H1 (cell line): ENCODE results near the gene GIN1. TPM values are rescaled to one million over a fixed set of nuclear protein-coding genes. Genes with fewer than 3 reads are reported as not detected.

Source experiments
- CTCF ChIA-PET: fragments of 300-600 bp; sonication (Branson Sonifier 250); formaldehyde crosslinking; loops from one replicate; lab custom pipeline; 2021; ENCODE audit not compliant: partially characterized antibody; lab: Charles Lee
- POLR2A ChIA-PET: fragments of 300-600 bp; sonication (Branson Sonifier 250); formaldehyde crosslinking; loops from one replicate; lab custom pipeline; 2021; ENCODE audit warnings: inconsistent platforms; ENCODE audit not compliant: partially characterized antibody; lab: Charles Lee
- DNase-seq, 2 experiments: peaks; one replicate each; pipeline versions ENCODE4 v3.0.0 to v3.0.0-alpha.2; 2010 to 2022; ENCODE audit warnings: low spot score in 2 of 2, low read depth in 1 of 2, mixed read lengths in 1 of 2
- FAIRE-seq: peaks from 2 replicates; lab custom pipeline; 2011; peaks lifted over from hg19 to GRCh38; lab: Jason Lieb, UNC
- H2AFZ ChIP-seq: 2 replicates; pipeline ENCODE4 v1.8.1; 2012; ENCODE audit warnings: low read length, inconsistent platforms
- H2AK5ac ChIP-seq: 2 replicates; pipeline ENCODE4 v1.6.1; 2013; ENCODE audit warnings: low read depth, low read length
- H2BK120ac ChIP-seq: replicated peaks from 2 replicates; pipeline ENCODE3; 2013; ENCODE audit warnings: low read depth, low read length, inconsistent platforms
- H2BK12ac ChIP-seq: 2 replicates; pipeline ENCODE4 v1.6.1; 2013; ENCODE audit warnings: low read depth, low read length
- H2BK15ac ChIP-seq: 2 replicates; pipeline ENCODE4 v1.6.1; 2013; ENCODE audit warnings: low read length
- H2BK20ac ChIP-seq: 2 replicates; pipeline ENCODE4 v1.6.1; 2013; ENCODE audit warnings: low read length
- H2BK5ac ChIP-seq: 2 replicates; pipeline ENCODE4 v1.6.1; 2013; ENCODE audit warnings: low read depth, low read length
- H3K14ac ChIP-seq: 2 replicates; pipeline ENCODE4 v1.6.1; 2013; ENCODE audit warnings: inconsistent platforms; ENCODE audit not compliant: insufficient read length
- H3K18ac ChIP-seq: 2 replicates; pipeline ENCODE4 v1.6.1; 2013; ENCODE audit warnings: low read length; ENCODE audit errors: extremely low read depth
- H3K23ac ChIP-seq: 2 replicates; pipeline ENCODE4 v1.6.1; 2013; ENCODE audit warnings: inconsistent platforms; ENCODE audit not compliant: insufficient read length
- H3K23me2 ChIP-seq: 2 replicates; pipeline ENCODE4 v1.6.1; 2013; ENCODE audit warnings: low read depth, low read length
- H3K27ac ChIP-seq: 2 replicates; pipeline ENCODE4 v1.6.1; 2011; ENCODE audit warnings: low read depth, low read length, inconsistent platforms
- H3K27me3 ChIP-seq, 4 experiments: replicated peaks in 1 of 4; 1 replicate in 1 of 4; 2 replicates in 3 of 4; pipeline versions ENCODE4 v1.6.1 to v1.8.1; 2011 to 2013; ENCODE audit warnings: low read length in 3 of 4, mild to moderate bottlenecking in 3 of 4, inconsistent platforms in 2 of 4, mixed read lengths in 2 of 4, moderate library complexity in 1 of 4; ENCODE audit not compliant: control insufficient read depth in 3 of 4, insufficient read depth in 3 of 4; ENCODE audit errors: extremely low read depth in 1 of 4
- H3K36me3 ChIP-seq, 4 experiments: 2 replicates each; pipeline versions ENCODE4 v1.6.1 to v1.8.1; 2011 to 2013; ENCODE audit warnings: mild to moderate bottlenecking in 4 of 4, low read length in 3 of 4, moderate library complexity in 2 of 4, control low read depth in 1 of 4, inconsistent platforms in 1 of 4; ENCODE audit not compliant: insufficient read depth in 4 of 4, control insufficient read depth in 2 of 4
- H3K4ac ChIP-seq: replicated peaks from 2 replicates; pipeline ENCODE3; 2013; ENCODE audit warnings: low read length, low read depth, mixed read lengths, inconsistent platforms; ENCODE audit not compliant: insufficient read length
- H3K4me1 ChIP-seq, 4 experiments: replicated peaks in 1 of 4; 1 replicate in 1 of 4; 2 replicates in 3 of 4; pipeline versions ENCODE4 v1.6.1 to v1.8.1; 2011 to 2013; ENCODE audit warnings: low read length in 3 of 4, inconsistent platforms in 2 of 4, mixed read lengths in 1 of 4; ENCODE audit not compliant: insufficient read depth in 4 of 4, control insufficient read depth in 3 of 4
- H3K4me2 ChIP-seq, 2 experiments: 2 replicates each; pipeline versions ENCODE4 v1.6.1 to v1.8.1; 2011 to 2013; ENCODE audit warnings: low read depth in 2 of 2, low read length in 2 of 2, control low read depth in 1 of 2, inconsistent platforms in 1 of 2, mild to moderate bottlenecking in 1 of 2; ENCODE audit not compliant: insufficient read depth in 1 of 2
- H3K4me3 ChIP-seq, 4 experiments: fragments of 200-600, 300-600 bp in 1 of 4; sonication (generic), shearing (Covaris generic), sonication (Bioruptor Twin) in 1 of 4; 2 replicates each; pipeline versions ENCODE4 v1.5.1 to v1.8.1; 2011 to 2016; ENCODE audit warnings: low read length in 4 of 4, low read depth in 3 of 4, control low read depth in 2 of 4, inconsistent platforms in 2 of 4, mild to moderate bottlenecking in 2 of 4, mixed read lengths in 1 of 4, moderate library complexity in 1 of 4; ENCODE audit not compliant: insufficient read depth in 2 of 4; ENCODE audit errors: extremely low read depth in 1 of 4
- H3K56ac ChIP-seq: replicated peaks from 2 replicates; pipeline ENCODE3; 2013; ENCODE audit warnings: low read depth, mild to moderate bottlenecking, mixed read lengths, low read length, inconsistent platforms; ENCODE audit not compliant: insufficient read length
- H3K79me1 ChIP-seq: 2 replicates; pipeline ENCODE4 v1.6.1; 2013; ENCODE audit warnings: low read depth, low read length, control low read depth
- H3K79me2 ChIP-seq, 2 experiments: 2 replicates each; pipeline versions ENCODE4 v1.6.1 to v1.8.1; 2012 to 2013; ENCODE audit warnings: low read length in 2 of 2, mild to moderate bottlenecking in 2 of 2, inconsistent platforms in 1 of 2; ENCODE audit not compliant: insufficient read depth in 2 of 2, control insufficient read depth in 1 of 2
- H3K9ac ChIP-seq, 4 experiments: replicated peaks in 1 of 4; 1 replicate in 1 of 4; 2 replicates in 3 of 4; pipeline versions ENCODE4 v1.6.1 to v1.8.1; 2011 to 2013; ENCODE audit warnings: low read depth in 3 of 4, low read length in 3 of 4, control low read depth in 2 of 4, mild to moderate bottlenecking in 2 of 4, moderate library complexity in 2 of 4, inconsistent platforms in 1 of 4; ENCODE audit errors: extremely low read depth in 1 of 4
- H3K9me3 ChIP-seq, 2 experiments: 2 replicates each; pipeline versions ENCODE4 v1.6.1 to v1.8.1; 2012 to 2013; ENCODE audit warnings: mild to moderate bottlenecking in 2 of 2, moderate library complexity in 2 of 2, control low read depth in 1 of 2, inconsistent platforms in 1 of 2, low read depth in 1 of 2, low read length in 1 of 2, mixed read lengths in 1 of 2; ENCODE audit not compliant: insufficient read depth in 2 of 2
- H4K20me1 ChIP-seq, 2 experiments: replicated peaks in 1 of 2; 2 replicates each; pipeline versions ENCODE3 to v1.8.1; 2011 to 2013; ENCODE audit warnings: inconsistent platforms in 2 of 2, low read length in 2 of 2, mild to moderate bottlenecking in 1 of 2; ENCODE audit not compliant: insufficient read depth in 2 of 2, control insufficient read depth in 1 of 2
- H4K5ac ChIP-seq: 2 replicates; pipeline ENCODE4 v1.6.1; 2013; ENCODE audit warnings: low read length, low read depth, mixed read lengths, inconsistent platforms; ENCODE audit not compliant: insufficient read length
- H4K8ac ChIP-seq: 2 replicates; pipeline ENCODE4 v1.8.0; 2013; ENCODE audit warnings: mild to moderate bottlenecking, moderate library complexity, low read length, inconsistent platforms; ENCODE audit not compliant: insufficient read depth; ENCODE audit errors: extremely low read depth
- H4K91ac ChIP-seq: replicated peaks from 2 replicates; pipeline ENCODE3; 2013; ENCODE audit warnings: low read length, mixed read lengths, inconsistent platforms; ENCODE audit not compliant: insufficient read length
- RNF2 ChIP-seq: fragments of 200-900, 300-1000 bp; sonication (generic); IDR thresholded peaks from 2 replicates; pipeline ENCODE4 v1.7.1; 2016; ENCODE audit warnings: borderline replicate concordance, low read depth, mild to moderate bottlenecking, antibody characterized with exemption, low read length; ENCODE audit not compliant: poor library complexity, severe bottlenecking; ENCODE audit errors: missing control alignments
- SIX5 ChIP-seq: IDR thresholded peaks from 2 replicates; pipeline ENCODE4 v1.6.1; 2011; ENCODE audit warnings: mild to moderate bottlenecking, low read depth, low read length
- WGBS, 2 experiments: shearing (Covaris generic) in 1 of 2; methylation state at CpG; one replicate each; pipeline versions ENCODE4 v1.1.6 to v1.1.7; 2013 to 2015; ENCODE audit warnings: low lambda C conversion rate in 2 of 2, mixed read lengths in 2 of 2, inconsistent platforms in 1 of 2, low coverage in 1 of 2, missing lambda C conversion rate in 1 of 2; ENCODE audit not compliant: insufficient replicate concordance in 2 of 2, insufficient coverage in 1 of 2, insufficient read length in 1 of 2; ENCODE audit errors: extremely low coverage in 1 of 2, missing lambda C conversion rate in 1 of 2; 5-methylcytosine and 5-hydroxymethylcytosine counted together
- polyA plus RNA-seq, 7 experiments: library from polyadenylated mRNA; depleted of rRNA in 3 of 7; stranded (reverse) in 5 of 7; unstranded in 2 of 7; fragments of >200 nt in 5 of 7; fragments of 200-250 nt in 2 of 7; gene quantifications; 1 replicate in 5 of 7; 2 replicates in 1 of 7; 4 replicates in 1 of 7; pipeline versions ENCODE4 v1.2.1 to v1.2.3, GENCODE V29; 2011 to 2013; ENCODE audit warnings: missing spikeins in 2 of 7, mixed read lengths in 2 of 7
- total RNA-seq: library from RNA; stranded (reverse); fragmentation: NEBNext Ultra II Directional; extraction: Animal tissue kit (Norgen Biotek cat#: 25700); gene quantifications from 2 replicates; pipeline ENCODE4 v1.2.1, GENCODE V29; 2021
- TF ChIP-seq, protein P1 (sequence below): IDR thresholded peaks from 2 replicates; pipeline ENCODE4 v1.6.1; 2011; ENCODE audit warnings: low read length, improper control_type of control experiment
- TF ChIP-seq, protein P2 (sequence below): IDR thresholded peaks from 2 replicates; pipeline ENCODE4 v1.6.1; 2012; ENCODE audit warnings: inconsistent platforms

Gene GIN1
- total and polyA plus RNA-seq, 2 of the 8 experiments (the other 6 are each of a cell fraction or from before 2014, with no cell fraction given) = 1.9 to 7.1 TPM

DNA sequence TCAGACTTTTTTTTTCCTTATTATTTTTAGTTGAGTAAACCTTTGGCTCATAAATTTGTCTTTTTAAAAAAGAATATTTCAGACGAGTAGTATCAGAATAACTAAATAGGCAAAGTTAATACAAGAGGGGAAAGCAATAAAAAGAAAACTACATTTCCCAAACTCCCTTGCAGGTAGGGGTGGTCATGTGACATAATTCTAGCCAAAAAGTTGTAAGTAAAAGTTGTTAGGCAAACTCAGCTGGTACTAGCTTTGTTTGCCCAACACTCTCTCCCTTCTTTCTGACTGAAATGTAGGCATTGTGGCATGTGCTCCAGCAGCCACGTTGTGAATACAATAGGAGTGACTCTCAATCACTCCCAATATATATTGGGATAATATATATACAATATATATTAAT is 20.9 kb downstream of the GIN1 start:
- Histone ChIP-seq H4K8ac (no peak overlapping the region), H3K79me2 (no peaks in the 10 kb centered on the region), H3K27me3 (no peaks in the 10 kb centered on the region), H4K20me1 (no peaks in the 10 kb centered on the region), H3K23me2 (no peaks in the 10 kb centered on the region), H3K4ac (no peak overlapping the region), H3K18ac (no peak overlapping the region), H2AK5ac (no peak overlapping the region), H3K4me3 (no peak overlapping the region), H3K4me1 (no peaks in the 10 kb centered on the region)
- POLR2A ChIA-PET = interaction anchor here (2.2 kb wide), 1 partner anchor 20 kb away, joined by 10 read pairs; the partner anchor contains the start of genes GIN1 and PPIP5K2
- DNase-seq = no peak
- peak; percentile 65 for TF ChIP-seq SIX5
- TF ChIP-seq, protein P1, sequence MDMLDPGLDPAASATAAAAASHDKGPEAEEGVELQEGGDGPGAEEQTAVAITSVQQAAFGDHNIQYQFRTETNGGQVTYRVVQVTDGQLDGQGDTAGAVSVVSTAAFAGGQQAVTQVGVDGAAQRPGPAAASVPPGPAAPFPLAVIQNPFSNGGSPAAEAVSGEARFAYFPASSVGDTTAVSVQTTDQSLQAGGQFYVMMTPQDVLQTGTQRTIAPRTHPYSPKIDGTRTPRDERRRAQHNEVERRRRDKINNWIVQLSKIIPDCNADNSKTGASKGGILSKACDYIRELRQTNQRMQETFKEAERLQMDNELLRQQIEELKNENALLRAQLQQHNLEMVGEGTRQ = peak; percentile 73
- no peak for TF ChIP-seq RNF2
- TF ChIP-seq, protein P2, sequence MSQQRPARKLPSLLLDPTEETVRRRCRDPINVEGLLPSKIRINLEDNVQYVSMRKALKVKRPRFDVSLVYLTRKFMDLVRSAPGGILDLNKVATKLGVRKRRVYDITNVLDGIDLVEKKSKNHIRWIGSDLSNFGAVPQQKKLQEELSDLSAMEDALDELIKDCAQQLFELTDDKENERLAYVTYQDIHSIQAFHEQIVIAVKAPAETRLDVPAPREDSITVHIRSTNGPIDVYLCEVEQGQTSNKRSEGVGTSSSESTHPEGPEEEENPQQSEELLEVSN = no peak
- TF ChIP-seq, all 59 proteins: peak for 2
- 62% methylated on average over 2 of the region's 2 CpGs; no CpG with 5 or more reads in 1 of the 2 experiments for WGBS, 2 experiments
- CTCF ChIA-PET = no interaction called here
- Histone ChIP-seq H3K9ac (no peak overlapping the region), H2BK20ac (no peak overlapping the region), H2BK12ac (no peak overlapping the region), H2AFZ (no peak overlapping the region), H3K9me3 (no peaks in the 10 kb centered on the region), H2BK5ac (no peak overlapping the region), H3K14ac (no peak overlapping the region), H2BK15ac (no peak overlapping the region), H3K4me2 (no peak overlapping the region; a peak in 1 of 4 replicates), H4K5ac (no peak overlapping the region), H4K91ac (no peak overlapping the region), H3K56ac (no peak overlapping the region), H3K36me3 (peaks cover 0 to 3% (median 0%) of the 10 kb centered on the region in 4 experiments; a peak in 1 of 8 replicates), H3K79me1 (no peaks in the 10 kb centered on the region), H3K23ac (no peak overlapping the region), H2BK120ac (no peak overlapping the region), H3K27ac (no peak overlapping the region)
- FAIRE-seq = peak; percentile 19
